HG03175 (cell line): Measurements from ENCODE around the gene EXD3.
"Not testable (repeated sequence)": the region's sequence is repeated elsewhere in the genome, so short reads cannot be mapped to it uniquely, and the experiment has no call there.

Experiments used
- ATAC-seq: cut with Tn5 transposase; IDR thresholded peaks from one replicate; pipeline ENCODE4 v1.9.1; 2021; ENCODE audit warnings: mild to moderate bottlenecking, moderate library complexity; ENCODE audit not compliant: unreplicated experiment

The EXD3 gene

GRCh38 chr9:137348769-137349470 lies 74.0 kb downstream of the EXD3 start:
- no peak for ATAC-seq

- ATAC-seq: no peak
These were observed 75.0 kb downstream of the EXD3 start for GRCh38 chr9:137347928-137348327.

GRCh38 chr9:137342482-137342881 lies 80.5 kb downstream of the EXD3 start:
- no peak for ATAC-seq

GRCh38 chr9:137341227-137341626 lies 81.7 kb downstream of the EXD3 start:
- ATAC-seq: no peak

GRCh38 chr9:137339908-137340462 lies 83.0 kb downstream of the EXD3 start:
- not testable (repeated sequence) for ATAC-seq

- no peak for ATAC-seq
These were observed 83.7 kb downstream of the EXD3 start for GRCh38 chr9:137339045-137339907.

- no peak for ATAC-seq
These were observed 86.2 kb downstream of the EXD3 start for GRCh38 chr9:137336735-137337134.

- no peak for ATAC-seq
These were observed 89.8 kb downstream of the EXD3 start for GRCh38 chr9:137333016-137333671.

- ATAC-seq: no peak
These were observed 91.0 kb downstream of the EXD3 start for GRCh38 chr9:137331929-137332328.

GRCh38 chr9:137330689-137331088 lies 92.3 kb downstream of the EXD3 start:
- ATAC-seq: no peak

- ATAC-seq: not testable (repeated sequence)
These were observed 93.4 kb downstream of the EXD3 start for GRCh38 chr9:137329590-137329989.

- not testable (repeated sequence) for ATAC-seq
These were observed 95.1 kb downstream of the EXD3 start for GRCh38 chr9:137327641-137328550.

- ATAC-seq: no peak
These were observed 96.4 kb downstream of the EXD3 start for GRCh38 chr9:137326445-137327065.

GRCh38 chr9:137325799-137326198 lies 97.2 kb downstream of the EXD3 start:
- ATAC-seq: no peak

GRCh38 chr9:137325124-137325523 lies 97.8 kb downstream of the EXD3 start:
- ATAC-seq: no peak

- no peak for ATAC-seq
These were observed 99.2 kb downstream of the EXD3 start for GRCh38 chr9:137323531-137324331.

GRCh38 chr9:137321726-137322361 lies 101.1 kb downstream of the EXD3 start:
- no peak for ATAC-seq

GRCh38 chr9:137320555-137321384 lies 102.2 kb downstream of the EXD3 start:
- no peak for ATAC-seq
